ENCODE data around the gene MRPS34.

Gene MRPS34

DNA sequence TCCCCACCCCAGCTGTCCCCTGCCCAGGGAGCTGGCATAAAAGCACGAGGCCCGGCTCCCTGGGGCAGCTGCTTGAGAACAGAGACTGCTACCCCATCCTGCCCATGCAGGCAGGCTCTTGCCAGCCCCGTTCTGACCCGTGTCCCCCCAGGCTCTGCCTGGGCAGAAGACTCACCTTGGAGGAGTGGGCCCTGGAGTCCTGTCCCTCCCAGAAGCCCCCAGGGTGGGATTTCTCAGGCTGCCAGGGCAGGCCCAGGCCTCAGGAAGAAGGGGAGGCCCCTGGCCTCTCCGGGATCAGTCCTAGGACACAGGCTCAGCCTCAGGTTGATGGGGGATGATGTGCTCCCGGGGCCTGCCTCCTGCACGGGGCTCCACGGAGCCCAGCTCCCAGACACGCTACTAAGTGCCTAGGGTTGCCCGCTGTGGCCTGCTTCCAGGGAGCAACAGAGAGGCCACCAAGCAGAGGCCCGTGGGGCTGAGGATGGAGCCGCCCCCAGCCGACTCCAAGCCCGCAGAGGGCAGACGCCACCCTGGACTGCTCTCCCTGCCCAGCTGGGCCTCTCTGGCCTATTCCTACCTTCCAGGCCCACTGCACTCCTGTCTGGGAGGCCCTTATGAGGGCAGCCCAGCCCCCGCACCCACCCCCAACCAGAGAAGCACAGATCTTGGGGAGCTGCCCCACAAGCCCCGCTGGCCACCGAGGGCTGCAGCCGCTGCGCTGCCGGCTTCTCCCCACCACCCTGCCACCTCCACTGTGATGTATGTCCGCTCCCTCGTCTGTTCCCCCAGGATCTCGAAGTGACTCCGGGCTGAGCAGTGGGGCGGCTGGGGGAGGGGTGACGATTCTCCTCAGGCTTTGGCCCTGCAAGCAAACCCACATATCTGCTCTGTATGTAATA is 3.3 kb downstream of the MRPS34 start (continued):
- no peak for TF ChIP-seq ZNF157 (tag by site-specific recombination; IDR thresholded peaks at IDR 0.05)
- TF ChIP-seq KLF10 (tag by site-specific recombination; IDR thresholded peaks at IDR 0.05): no peak
- TF ChIP-seq, protein P1, sequence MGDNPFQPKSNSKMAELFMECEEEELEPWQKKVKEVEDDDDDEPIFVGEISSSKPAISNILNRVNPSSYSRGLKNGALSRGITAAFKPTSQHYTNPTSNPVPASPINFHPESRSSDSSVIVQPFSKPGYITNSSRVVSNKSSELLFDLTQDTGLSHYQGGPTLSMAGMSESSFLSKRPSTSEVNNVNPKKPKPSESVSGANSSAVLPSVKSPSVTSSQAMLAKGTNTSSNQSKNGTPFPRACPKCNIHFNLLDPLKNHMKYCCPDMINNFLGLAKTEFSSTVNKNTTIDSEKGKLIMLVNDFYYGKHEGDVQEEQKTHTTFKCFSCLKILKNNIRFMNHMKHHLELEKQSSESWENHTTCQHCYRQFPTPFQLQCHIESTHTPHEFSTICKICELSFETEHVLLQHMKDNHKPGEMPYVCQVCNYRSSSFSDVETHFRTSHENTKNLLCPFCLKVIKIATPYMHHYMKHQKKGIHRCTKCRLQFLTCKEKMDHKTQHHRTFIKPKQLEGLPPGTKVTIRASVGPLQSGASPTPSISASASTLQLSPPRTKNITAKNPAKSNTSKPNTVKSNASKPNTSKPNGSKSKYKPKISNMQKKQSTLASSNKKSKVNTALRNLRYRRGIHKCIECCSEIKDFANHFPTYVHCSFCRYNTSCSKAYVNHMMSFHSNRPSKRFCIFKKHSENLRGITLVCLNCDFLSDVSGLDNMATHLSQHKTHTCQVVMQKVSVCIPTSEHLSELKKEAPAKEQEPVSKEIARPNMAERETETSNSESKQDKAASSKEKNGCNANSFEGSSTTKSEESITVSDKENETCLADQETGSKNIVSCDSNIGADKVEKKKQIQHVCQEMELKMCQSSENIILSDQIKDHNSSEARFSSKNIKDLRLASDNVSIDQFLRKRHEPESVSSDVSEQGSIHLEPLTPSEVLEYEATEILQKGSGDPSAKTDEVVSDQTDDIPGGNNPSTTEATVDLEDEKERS (tag by site-specific recombination; IDR thresholded peaks at IDR 0.05): no peak
- TF ChIP-seq ZNF324 (tag by site-specific recombination; IDR thresholded peaks at IDR 0.05): no peak; the same call in 1 of the 2 replicates
- TF ChIP-seq ZBTB8A (tag by site-specific recombination; IDR thresholded peaks at IDR 0.05): peak; percentile 56; the same call in 1 of the 2 replicates
- TF ChIP-seq, protein P2, sequence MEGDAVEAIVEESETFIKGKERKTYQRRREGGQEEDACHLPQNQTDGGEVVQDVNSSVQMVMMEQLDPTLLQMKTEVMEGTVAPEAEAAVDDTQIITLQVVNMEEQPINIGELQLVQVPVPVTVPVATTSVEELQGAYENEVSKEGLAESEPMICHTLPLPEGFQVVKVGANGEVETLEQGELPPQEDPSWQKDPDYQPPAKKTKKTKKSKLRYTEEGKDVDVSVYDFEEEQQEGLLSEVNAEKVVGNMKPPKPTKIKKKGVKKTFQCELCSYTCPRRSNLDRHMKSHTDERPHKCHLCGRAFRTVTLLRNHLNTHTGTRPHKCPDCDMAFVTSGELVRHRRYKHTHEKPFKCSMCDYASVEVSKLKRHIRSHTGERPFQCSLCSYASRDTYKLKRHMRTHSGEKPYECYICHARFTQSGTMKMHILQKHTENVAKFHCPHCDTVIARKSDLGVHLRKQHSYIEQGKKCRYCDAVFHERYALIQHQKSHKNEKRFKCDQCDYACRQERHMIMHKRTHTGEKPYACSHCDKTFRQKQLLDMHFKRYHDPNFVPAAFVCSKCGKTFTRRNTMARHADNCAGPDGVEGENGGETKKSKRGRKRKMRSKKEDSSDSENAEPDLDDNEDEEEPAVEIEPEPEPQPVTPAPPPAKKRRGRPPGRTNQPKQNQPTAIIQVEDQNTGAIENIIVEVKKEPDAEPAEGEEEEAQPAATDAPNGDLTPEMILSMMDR (tag by site-specific recombination; IDR thresholded peaks at IDR 0.05): no peak
- TF ChIP-seq RBAK (tag by site-specific recombination; IDR thresholded peaks at IDR 0.05): no peak
- no peak for TF ChIP-seq ZNF146 (tag by site-specific recombination; IDR thresholded peaks at IDR 0.05)
- no peak for TF ChIP-seq ZNF654 (tag by site-specific recombination; IDR thresholded peaks at IDR 0.05; ENCODE audit: low read depth)
- TF ChIP-seq, protein P3, sequence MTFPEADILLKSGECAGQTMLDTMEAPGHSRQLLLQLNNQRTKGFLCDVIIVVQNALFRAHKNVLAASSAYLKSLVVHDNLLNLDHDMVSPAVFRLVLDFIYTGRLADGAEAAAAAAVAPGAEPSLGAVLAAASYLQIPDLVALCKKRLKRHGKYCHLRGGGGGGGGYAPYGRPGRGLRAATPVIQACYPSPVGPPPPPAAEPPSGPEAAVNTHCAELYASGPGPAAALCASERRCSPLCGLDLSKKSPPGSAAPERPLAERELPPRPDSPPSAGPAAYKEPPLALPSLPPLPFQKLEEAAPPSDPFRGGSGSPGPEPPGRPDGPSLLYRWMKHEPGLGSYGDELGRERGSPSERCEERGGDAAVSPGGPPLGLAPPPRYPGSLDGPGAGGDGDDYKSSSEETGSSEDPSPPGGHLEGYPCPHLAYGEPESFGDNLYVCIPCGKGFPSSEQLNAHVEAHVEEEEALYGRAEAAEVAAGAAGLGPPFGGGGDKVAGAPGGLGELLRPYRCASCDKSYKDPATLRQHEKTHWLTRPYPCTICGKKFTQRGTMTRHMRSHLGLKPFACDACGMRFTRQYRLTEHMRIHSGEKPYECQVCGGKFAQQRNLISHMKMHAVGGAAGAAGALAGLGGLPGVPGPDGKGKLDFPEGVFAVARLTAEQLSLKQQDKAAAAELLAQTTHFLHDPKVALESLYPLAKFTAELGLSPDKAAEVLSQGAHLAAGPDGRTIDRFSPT (tag by site-specific recombination; IDR thresholded peaks at IDR 0.05): 0 out of 2 replicates have a peak, but pooled peaks have one; percentile 57
- TF ChIP-seq KLF9 (tag by site-specific recombination; IDR thresholded peaks at IDR 0.05; ENCODE audit: low read depth): no peak
- 0 out of 2 replicates have a peak, but pooled peaks have one; percentile 10 for TF ChIP-seq ZNF76 (tag by site-specific recombination; IDR thresholded peaks at IDR 0.05; ENCODE audit: borderline replicate concordance, low read depth)
- TF ChIP-seq KLF7 (tag by site-specific recombination; IDR thresholded peaks at IDR 0.05; ENCODE audit: borderline replicate concordance): no peak
- TF ChIP-seq ZNF138 (tag by site-specific recombination; IDR thresholded peaks at IDR 0.05; ENCODE audit: borderline replicate concordance): no peak
- TF ChIP-seq GLIS1 (tag by site-specific recombination; IDR thresholded peaks at IDR 0.05): 0 out of 2 replicates have a peak, but pooled peaks have one; percentile 22
- TF ChIP-seq SP2 (tag by site-specific recombination; IDR thresholded peaks at IDR 0.05): no peak
- TF ChIP-seq OSR2 (tag by site-specific recombination; IDR thresholded peaks at IDR 0.05): no peak
- TF ChIP-seq SP7 (tag by site-specific recombination; IDR thresholded peaks at IDR 0.05): no peak
- no peak for TF ChIP-seq ZNF202 (tag by site-specific recombination; IDR thresholded peaks at IDR 0.05; ENCODE audit: borderline replicate concordance)
- TF ChIP-seq ZNF239 (tag by site-specific recombination; IDR thresholded peaks at IDR 0.05): no peak
- TF ChIP-seq, protein P4, sequence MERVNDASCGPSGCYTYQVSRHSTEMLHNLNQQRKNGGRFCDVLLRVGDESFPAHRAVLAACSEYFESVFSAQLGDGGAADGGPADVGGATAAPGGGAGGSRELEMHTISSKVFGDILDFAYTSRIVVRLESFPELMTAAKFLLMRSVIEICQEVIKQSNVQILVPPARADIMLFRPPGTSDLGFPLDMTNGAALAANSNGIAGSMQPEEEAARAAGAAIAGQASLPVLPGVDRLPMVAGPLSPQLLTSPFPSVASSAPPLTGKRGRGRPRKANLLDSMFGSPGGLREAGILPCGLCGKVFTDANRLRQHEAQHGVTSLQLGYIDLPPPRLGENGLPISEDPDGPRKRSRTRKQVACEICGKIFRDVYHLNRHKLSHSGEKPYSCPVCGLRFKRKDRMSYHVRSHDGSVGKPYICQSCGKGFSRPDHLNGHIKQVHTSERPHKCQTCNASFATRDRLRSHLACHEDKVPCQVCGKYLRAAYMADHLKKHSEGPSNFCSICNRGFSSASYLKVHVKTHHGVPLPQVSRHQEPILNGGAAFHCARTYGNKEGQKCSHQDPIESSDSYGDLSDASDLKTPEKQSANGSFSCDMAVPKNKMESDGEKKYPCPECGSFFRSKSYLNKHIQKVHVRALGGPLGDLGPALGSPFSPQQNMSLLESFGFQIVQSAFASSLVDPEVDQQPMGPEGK (tag by site-specific recombination; IDR thresholded peaks at IDR 0.05): peak; percentile 40; the same call in 1 of the 2 replicates
- TF ChIP-seq, protein P5, sequence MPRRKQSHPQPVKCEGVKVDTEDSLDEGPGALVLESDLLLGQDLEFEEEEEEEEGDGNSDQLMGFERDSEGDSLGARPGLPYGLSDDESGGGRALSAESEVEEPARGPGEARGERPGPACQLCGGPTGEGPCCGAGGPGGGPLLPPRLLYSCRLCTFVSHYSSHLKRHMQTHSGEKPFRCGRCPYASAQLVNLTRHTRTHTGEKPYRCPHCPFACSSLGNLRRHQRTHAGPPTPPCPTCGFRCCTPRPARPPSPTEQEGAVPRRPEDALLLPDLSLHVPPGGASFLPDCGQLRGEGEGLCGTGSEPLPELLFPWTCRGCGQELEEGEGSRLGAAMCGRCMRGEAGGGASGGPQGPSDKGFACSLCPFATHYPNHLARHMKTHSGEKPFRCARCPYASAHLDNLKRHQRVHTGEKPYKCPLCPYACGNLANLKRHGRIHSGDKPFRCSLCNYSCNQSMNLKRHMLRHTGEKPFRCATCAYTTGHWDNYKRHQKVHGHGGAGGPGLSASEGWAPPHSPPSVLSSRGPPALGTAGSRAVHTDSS (tag by site-specific recombination; IDR thresholded peaks at IDR 0.05): 0 out of 2 replicates have a peak, but pooled peaks have one; percentile 19
- TF ChIP-seq, protein P6, sequence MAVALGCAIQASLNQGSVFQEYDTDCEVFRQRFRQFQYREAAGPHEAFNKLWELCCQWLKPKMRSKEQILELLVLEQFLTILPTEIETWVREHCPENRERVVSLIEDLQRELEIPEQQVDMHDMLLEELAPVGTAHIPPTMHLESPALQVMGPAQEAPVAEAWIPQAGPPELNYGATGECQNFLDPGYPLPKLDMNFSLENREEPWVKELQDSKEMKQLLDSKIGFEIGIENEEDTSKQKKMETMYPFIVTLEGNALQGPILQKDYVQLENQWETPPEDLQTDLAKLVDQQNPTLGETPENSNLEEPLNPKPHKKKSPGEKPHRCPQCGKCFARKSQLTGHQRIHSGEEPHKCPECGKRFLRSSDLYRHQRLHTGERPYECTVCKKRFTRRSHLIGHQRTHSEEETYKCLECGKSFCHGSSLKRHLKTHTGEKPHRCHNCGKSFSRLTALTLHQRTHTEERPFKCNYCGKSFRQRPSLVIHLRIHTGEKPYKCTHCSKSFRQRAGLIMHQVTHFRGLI (tag by site-specific recombination; IDR thresholded peaks at IDR 0.05): no peak
- TF ChIP-seq ZNF596 (tag by site-specific recombination; IDR thresholded peaks at IDR 0.05): no peak
- TF ChIP-seq ZNF391 (tag by site-specific recombination; IDR thresholded peaks at IDR 0.05; ENCODE audit: borderline replicate concordance, low read depth): no peak
- TF ChIP-seq ZIC2 (tag by site-specific recombination; IDR thresholded peaks at IDR 0.05): no peak; the same call in 1 of the 2 replicates
- no peak for TF ChIP-seq ZNF19 (tag by site-specific recombination; IDR thresholded peaks at IDR 0.05; ENCODE audit: low read depth)
